K562 treated with DMSO at 1 percent for 24 hours (cell line): ENCODE measurements around the gene GLTPD2. TPM values are rescaled to one million over a fixed set of nuclear protein-coding genes. Genes with fewer than 3 reads are reported as not detected.

Experiments used
- total RNA-seq: library from RNA; unstranded; fragments of 300-600 nt; gene quantifications from 2 replicates; pipeline ENCODE4 v1.2.3, GENCODE V29; 2022; ENCODE audit warnings: low read depth; ENCODE audit not compliant: insufficient read depth

The GLTPD2 gene
- 1.3 TPM in 1 of 2 replicates, not detected in the other for total RNA-seq

DNA sequence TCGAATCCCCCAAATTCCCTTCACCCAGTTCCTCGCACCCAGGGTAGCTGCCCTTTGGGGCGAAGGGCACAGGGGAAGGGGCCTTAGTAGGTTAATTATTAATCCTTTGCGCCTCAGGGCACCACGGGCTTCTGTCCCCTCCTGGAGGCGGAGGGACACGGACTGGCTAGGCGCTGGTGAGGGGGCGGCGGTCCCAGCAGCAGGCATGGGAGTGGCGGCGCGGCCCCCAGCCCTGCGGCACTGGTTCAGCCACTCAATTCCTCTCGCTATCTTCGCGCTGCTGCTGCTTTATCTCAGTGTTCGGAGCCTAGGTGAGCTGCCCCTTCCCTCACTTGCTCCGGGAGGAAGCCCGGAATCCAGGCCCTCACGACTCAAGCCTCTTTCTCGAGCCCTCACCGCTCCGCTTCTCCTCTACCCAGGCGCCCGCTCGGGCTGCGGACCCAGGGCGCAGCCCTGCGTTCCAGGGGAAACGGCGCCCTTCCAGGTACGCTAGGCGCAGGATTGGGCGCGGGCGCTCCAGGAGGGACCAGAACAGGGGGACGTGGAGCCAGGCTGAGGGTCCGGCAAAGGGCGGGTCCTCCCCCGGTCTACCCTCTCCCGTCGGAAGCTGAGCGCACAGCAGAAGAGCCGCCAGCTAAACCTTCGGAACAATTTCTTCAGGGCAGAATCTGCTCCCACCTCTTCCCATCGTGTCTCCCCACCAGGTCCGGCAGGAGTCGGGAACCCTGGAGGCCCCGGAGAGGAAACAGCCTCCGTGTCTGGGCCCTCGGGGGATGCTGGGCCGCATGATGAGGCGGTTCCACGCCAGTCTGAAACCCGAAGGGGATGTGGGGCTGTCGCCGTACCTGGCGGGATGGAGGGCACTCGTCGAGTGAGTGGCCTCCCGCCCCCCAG lies at the start of gene GLTPD2:
TSS of gene GLTPD2 (plus strand) at position 158 of the 894 bp plus-strand sequence. CDS start at position 206, 48 bp downstream.

DNA sequence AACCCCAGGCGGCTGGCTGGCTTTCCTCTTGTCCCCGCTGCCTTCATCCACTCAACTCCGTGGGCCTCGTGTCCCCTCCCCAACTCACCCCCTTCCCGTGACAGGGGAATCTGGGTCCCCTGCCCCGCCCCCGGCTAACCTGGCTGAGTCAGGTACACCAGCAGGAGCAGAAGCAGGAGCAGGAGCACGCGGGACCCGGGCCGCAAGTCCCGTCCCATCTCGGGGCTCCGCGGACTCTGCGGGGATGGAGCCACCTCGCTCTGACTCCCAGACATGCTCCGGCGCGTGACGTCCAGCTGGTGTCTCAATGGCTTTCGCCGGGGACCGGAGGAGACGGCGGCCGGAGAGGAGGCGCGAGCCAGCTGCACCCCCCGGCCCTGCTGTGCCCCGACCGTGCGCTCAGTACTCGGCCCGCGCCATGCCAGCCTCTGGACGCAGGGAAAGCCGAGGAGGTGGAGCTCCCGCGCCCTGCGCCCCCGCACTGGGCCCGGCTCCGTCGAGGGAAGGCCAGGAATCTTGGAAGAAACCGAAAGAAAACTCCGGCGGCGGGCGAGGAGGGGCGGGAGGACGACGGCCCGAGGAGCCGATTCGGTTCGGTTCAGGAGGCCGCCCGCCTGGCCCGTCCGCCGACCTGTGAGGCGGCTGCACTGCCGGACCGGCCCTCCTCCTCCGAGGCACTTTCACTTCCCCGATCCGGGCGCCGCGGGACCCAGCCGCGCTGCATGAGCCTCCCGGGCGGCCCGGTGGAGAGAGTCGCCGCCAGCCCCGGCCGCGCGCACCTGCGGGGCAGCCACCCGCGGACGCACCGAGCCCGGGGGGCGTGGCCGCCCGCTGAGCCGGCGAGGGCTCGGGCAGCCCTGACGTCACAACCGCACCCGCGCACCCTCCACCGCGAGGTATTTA lies 49.4 kb upstream of the GLTPD2 start, which contains the start of the genes CXCL16 and ZMYND15:
TSS of gene CXCL16 (minus strand) at position 807 of the 903 bp plus-strand sequence. CDS start at position 218, 589 bp downstream.
TSS of gene ZMYND15 (plus strand) at position 712 of the 903 bp plus-strand sequence. CDS start 716 bp downstream, outside the sequence.

DNA sequence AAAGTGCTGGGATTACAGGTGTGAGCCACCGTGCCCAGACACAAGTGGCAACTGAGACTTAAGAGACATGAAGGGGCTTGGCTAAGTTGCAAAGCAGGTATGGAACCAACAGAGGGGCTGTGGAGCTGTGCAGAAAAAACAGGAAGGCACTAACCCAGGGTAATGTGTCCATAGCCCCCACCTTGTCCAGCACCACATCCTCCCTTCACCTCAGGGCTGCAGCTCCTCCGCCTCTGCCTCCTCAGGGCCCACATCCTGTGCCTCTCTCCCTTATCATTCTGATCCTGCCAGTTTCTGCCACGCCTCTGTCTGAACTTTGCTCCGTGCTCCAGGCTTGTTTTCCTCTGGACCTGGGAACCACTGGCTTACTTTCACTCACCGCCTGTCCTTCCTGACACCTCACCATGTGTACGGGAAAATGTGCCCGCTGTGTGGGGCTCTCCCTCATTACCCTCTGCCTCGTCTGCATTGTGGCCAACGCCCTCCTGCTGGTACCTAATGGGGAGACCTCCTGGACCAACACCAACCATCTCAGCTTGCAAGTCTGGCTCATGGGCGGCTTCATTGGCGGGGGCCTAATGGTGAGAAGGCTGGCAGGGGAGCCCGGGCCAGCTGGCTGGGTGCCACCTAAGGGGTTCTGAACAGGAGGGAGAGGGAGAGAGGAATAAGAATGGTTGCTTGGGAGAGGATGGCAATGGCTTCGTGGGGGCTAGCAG lies 17.1 kb upstream of the GLTPD2 start, which contains the start of gene TM4SF5:
TSS of gene TM4SF5 (plus strand) at position 368 of the 716 bp plus-strand sequence. CDS start at position 405, 37 bp downstream.

DNA sequence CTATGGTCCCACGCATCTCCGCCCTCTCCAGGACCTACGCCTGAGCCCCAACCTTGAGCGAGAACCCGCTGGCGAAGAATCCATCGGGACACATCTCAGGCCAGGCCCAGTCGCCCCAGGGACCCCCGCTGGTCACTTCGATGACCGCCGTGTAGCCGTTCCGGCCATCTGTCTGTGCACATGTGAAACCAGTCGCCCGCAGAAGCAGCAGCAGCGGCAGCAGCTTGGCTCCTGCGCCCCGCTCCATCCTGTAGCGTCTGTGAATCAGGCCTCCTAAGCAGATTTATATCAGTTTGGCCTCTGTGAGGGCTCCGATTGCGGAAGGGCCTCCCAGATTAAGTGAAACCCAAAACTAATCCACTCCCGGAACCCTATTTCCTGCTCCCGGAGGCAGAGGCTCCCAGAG lies 2.7 kb upstream of the GLTPD2 start, which contains the start of gene VMO1:
TSS of gene VMO1 (minus strand) at position 259 of the 406 bp plus-strand sequence. CDS start at position 247, 12 bp downstream.

DNA sequence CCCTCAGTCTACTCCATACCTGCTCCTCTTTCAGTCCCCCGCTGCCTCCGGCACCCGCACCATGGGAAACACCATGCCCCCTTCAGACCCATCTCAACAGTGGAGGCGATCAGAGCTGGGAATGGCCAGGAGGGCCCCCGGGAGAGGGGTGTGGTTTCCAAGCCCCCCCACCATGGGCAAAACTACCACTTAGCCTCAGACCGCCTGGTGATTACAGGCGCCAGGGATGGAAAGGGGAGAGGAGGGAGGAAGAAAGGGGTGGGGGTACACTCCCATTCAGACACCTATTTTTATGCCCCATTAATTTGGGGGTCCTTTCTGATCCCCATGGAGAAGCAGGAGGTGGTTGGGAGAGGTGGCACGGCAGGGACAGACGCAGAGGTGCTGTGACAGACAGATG lies 13.5 kb downstream of the GLTPD2 start, which contains the start of gene C17orf114:
TSS of gene C17orf114 (minus strand) at position 101 of the 400 bp plus-strand sequence.

DNA sequence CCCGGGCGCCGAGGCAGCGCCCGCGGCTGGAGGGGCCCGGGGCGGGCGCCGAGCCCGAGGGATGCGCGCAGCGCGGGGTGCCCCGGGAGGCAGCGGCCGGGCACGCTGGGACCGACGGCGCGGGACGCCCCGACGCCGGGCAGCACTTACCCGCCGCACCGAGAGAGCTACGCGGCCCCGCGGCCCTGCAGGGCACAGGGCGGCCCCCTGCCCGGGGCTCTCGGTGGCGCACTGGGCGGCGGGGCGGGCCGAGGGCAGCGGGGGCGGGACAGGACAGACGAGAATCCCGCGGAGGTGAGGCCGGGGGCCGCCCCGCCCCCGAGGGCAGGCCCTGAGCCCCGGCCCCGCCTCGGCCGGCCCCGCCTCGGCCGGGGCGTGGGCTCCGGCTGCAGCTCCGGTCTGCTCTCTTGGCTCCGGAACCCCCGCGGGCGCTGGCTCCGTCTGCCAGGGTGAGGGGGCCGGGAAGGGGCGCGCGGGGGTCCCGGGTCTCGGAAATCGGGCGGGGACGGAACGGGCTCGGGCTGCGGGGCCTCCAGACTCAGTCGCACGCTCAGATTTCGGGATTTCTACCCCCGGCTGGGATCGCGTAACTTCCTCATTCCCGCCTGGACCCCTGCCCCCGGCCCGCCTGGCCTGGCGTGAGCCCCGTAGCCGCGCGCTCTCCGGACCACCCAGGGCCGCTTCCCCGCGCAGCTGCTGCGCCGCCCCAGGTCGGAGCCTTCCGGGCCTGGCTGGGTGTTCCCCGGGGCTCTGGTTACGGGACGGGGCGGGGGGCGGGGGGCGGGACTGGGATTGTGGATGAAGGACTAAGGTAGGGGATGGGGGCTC lies 18.2 kb downstream of the GLTPD2 start, which contains the start of gene PLD2:
TSS of gene PLD2 (plus strand) at position 376 of the 828 bp plus-strand sequence. CDS start 621 bp downstream, outside the sequence.

DNA sequence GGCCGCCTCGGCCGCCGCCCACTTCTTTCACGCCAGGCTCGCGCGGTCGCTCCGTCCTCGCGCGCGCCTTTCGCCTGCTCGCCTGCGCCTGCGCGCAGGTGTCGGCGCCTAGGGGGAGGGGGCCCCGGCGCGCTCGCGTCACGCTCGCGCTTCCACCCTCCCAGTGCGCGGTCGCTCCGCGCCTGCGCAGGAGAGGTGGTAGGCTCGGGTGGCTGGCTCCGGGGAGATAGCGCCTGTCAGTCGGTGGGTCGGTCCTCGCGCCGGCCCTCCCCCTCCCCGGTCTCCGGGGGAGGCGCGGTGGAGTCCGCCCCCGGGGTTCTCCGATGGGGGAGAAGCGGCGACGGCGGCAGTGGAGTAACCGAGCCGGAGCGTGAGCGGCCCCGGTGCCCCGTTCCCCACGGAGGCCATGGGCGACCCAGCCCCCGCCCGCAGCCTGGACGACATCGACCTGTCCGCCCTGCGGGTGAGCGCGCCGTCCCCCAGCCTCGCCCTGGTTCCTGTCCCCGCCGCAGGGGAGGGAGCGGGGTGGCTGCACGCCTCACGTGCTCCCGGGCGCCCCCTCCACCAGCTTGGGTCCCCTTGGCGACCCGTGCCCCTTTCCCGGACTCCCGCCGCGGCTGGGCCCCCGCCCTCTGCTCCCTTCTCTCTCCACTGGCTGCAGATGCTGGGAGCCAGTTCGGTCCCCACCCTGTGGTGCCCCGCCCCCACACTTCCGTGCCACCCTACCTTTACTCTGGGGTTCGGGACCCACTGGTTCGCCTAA lies 44.6 kb downstream of the GLTPD2 start, which contains the start of gene MINK1:
TSS of gene MINK1 (plus strand) at position 163 of the 763 bp plus-strand sequence. CDS start at position 407, 244 bp downstream.

Other genes starting within 250 kb of the GLTPD2 start
- 17.8 and 18.5 TPM in 2 replicates for gene MYBBP1A, start 233.6 kb upstream of the GLTPD2 start, total RNA-seq
- gene GGT6, start 228.4 kb upstream of the GLTPD2 start, total RNA-seq, result not detected in 2 replicates
- gene SMTNL2, start 204.4 kb upstream of the GLTPD2 start, total RNA-seq, result not detected in 2 replicates
- not detected in 2 replicates for gene ALOX15, start 147.3 kb upstream of the GLTPD2 start, total RNA-seq
- gene PELP1, start 84.8 kb upstream of the GLTPD2 start, total RNA-seq, result 52.3 and 54.2 TPM in 2 replicates
- gene ARRB2, start 78.3 kb upstream of the GLTPD2 start, total RNA-seq, result 26.7 and 34.6 TPM in 2 replicates
- gene MED11, start 57.5 kb upstream of the GLTPD2 start, total RNA-seq, result 10.4 and 13.5 TPM in 2 replicates
- not detected in 2 replicates for gene ZMYND15, start 49.1 kb upstream of the GLTPD2 start, total RNA-seq
- 1.6 and 2.9 TPM in 2 replicates for gene CXCL16, start 49.0 kb upstream of the GLTPD2 start, total RNA-seq
- gene TM4SF5, start 17.1 kb upstream of the GLTPD2 start, total RNA-seq, result not detected in 2 replicates
- 1.9 TPM in 1 of 2 replicates, not detected in the other for gene VMO1, start 2.6 kb upstream of the GLTPD2 start, total RNA-seq
- 162 and 175 TPM in 2 replicates for gene PSMB6, start 7.2 kb downstream of the GLTPD2 start, total RNA-seq
- 8.9 and 9.0 TPM in 2 replicates for gene PLD2, start 18.2 kb downstream of the GLTPD2 start, total RNA-seq
- gene MINK1, start 44.4 kb downstream of the GLTPD2 start, total RNA-seq, result 30.9 and 35.6 TPM in 2 replicates
- 0.17 and 0.43 TPM in 2 replicates for gene C17orf107, start 110.6 kb downstream of the GLTPD2 start, total RNA-seq
- gene CHRNE, start 114.1 kb downstream of the GLTPD2 start, total RNA-seq, result 0.15 TPM in 1 of 2 replicates, not detected in the other
- gene GP1BA, start 143.3 kb downstream of the GLTPD2 start, total RNA-seq, result 0.86 and 1.1 TPM in 2 replicates
- gene SLC25A11, start 151.1 kb downstream of the GLTPD2 start, total RNA-seq, result 84.5 and 100 TPM in 2 replicates
- gene RNF167, start 151.3 kb downstream of the GLTPD2 start, total RNA-seq, result 46.4 and 53.2 TPM in 2 replicates
- gene PFN1, start 159.6 kb downstream of the GLTPD2 start, total RNA-seq, result 624 and 626 TPM in 2 replicates
- gene ENO3, start 162.2 kb downstream of the GLTPD2 start, total RNA-seq, result 9.5 and 10.7 TPM in 2 replicates
- gene SPAG7, start 178.9 kb downstream of the GLTPD2 start, total RNA-seq, result 41.3 and 42.4 TPM in 2 replicates
- gene CAMTA2, start 198.7 kb downstream of the GLTPD2 start, total RNA-seq, result 23.3 and 26.0 TPM in 2 replicates
- gene INCA1, start 208.6 kb downstream of the GLTPD2 start, total RNA-seq, result 0.35 TPM in 1 of 2 replicates, not detected in the other
- gene KIF1C, start 209.0 kb downstream of the GLTPD2 start, total RNA-seq, result 15.5 and 16.9 TPM in 2 replicates
- not detected in 2 replicates for gene SLC52A1, start 246.5 kb downstream of the GLTPD2 start, total RNA-seq